Ovary (tissue), 9 donors: Measurements from ENCODE around the gene FTO. TPM values are rescaled to one million over a fixed set of nuclear protein-coding genes. Genes with fewer than 3 reads are reported as not detected.

Experiments
- DNase-seq, 5 donors: peaks; one replicate each; pipeline ENCODE4 v3.0.0-alpha.2; 2019 to 2020
- H3K27ac ChIP-seq, 2 donors: fragments of 200-600 bp; one replicate each; pipeline versions ENCODE4 v1.5.1 to v1.8.0; 2019 to 2022
- H3K27me3 ChIP-seq: fragments of 200-600 bp; one replicate; pipeline ENCODE4 v1.8.0; 2022
- H3K36me3 ChIP-seq: fragments of 200-600 bp; sonication (generic); one replicate; pipeline ENCODE4 v1.5.1; 2019
- H3K4me1 ChIP-seq: one replicate; pipeline ENCODE4 v1.8.1; 2013; ENCODE audit warnings: mild to moderate bottlenecking, moderate library complexity; ENCODE audit not compliant: insufficient read depth
- H3K4me3 ChIP-seq: fragments of 200-600 bp; sonication (generic); one replicate; pipeline ENCODE4 v1.5.1; 2017
- H3K9me3 ChIP-seq, 2 donors: fragments of 200-600 bp in 1 of 2; sonication (generic) in 1 of 2; one replicate each; pipeline versions ENCODE4 v1.5.1 to v1.8.1; 2013 to 2019; ENCODE audit warnings: mild to moderate bottlenecking in 1 of 2, moderate library complexity in 1 of 2
- EP300 ChIP-seq: sonication (generic); formaldehyde crosslinking; IDR thresholded peaks from one replicate; pipeline ENCODE4 v1.6.1; 2017; ENCODE audit warnings: antibody characterized with exemption
- POLR2A ChIP-seq: fragments of 450-650 bp; IDR thresholded peaks from one replicate; pipeline ENCODE4 v1.6.1; 2017; ENCODE audit warnings: antibody characterized with exemption, mild to moderate bottlenecking, moderate library complexity
- WGBS, 3 donors: extraction: QIAGEN DNeasy Blood & Tissue Kit in 1 of 3; methylation state at CpG; one replicate each; pipeline versions ENCODE4 v1.1.5 to v1.1.7; 2013 to 2017; 5-methylcytosine and 5-hydroxymethylcytosine counted together
- intact Hi-C, 4 donors: fragments of 100-400 bp; cut with DNase I; formaldehyde crosslinking; loops; one replicate each; pipeline versions ENCODE4 v1.11.0 to v1.15.1; 2022 to 2023
- polyA plus RNA-seq, 2 donors: library from polyadenylated mRNA; stranded (reverse); fragments of 200-250 nt in 1 of 2; fragments of 350-450 nt in 1 of 2; fragmentation: Illumina TruSeq in 1 of 2; extraction: RNeasy Lipid Tissue Mini Kit (QIAGEN cat#74804) in 1 of 2; gene quantifications; one replicate each; pipeline ENCODE4 v1.2.3, GENCODE V29; 2013 to 2014
- total RNA-seq, 7 donors: library from RNA; depleted of rRNA in 2 of 7; stranded (reverse); fragments of >200 nt in 2 of 7; fragmentation: NEBNext Ultra II Directional in 3 of 7; extraction: Animal tissue kit (Norgen Biotek cat#: 25700) in 3 of 7; gene quantifications; one replicate each; pipeline versions ENCODE4 v1.1.0 to v1.2.4, GENCODE V29; 2016 to 2023
- TF ChIP-seq, protein P1 (sequence below), 3 donors: fragments of 450-650 bp in 2 of 3; fragments of 200-600 bp in 1 of 3; IDR thresholded peaks; one replicate each; pipeline versions ENCODE4 v1.5.1 to v1.8.0; 2016 to 2022; ENCODE audit warnings: antibody characterized with exemption in 3 of 3, mild to moderate bottlenecking in 1 of 3
- donor health status: DM: no; HTN: no; CAD: no; lungs with moderate emphysema.
- donor health status: DM: no; HTN: no; CAD: no.
- donor health status: Bipolar disorder and iron deficiency.
- donor health status: DM: yes; HTN: yes; CAD: no.
- donor health status: DM: no; HTN: no; CAD: no.
- donor health status: DM: yes; HTN: yes; CAD: no.

The FTO gene
- total and polyA plus RNA-seq, 9 donors: 43.6 to 128 (median 91.4) TPM

DNA sequence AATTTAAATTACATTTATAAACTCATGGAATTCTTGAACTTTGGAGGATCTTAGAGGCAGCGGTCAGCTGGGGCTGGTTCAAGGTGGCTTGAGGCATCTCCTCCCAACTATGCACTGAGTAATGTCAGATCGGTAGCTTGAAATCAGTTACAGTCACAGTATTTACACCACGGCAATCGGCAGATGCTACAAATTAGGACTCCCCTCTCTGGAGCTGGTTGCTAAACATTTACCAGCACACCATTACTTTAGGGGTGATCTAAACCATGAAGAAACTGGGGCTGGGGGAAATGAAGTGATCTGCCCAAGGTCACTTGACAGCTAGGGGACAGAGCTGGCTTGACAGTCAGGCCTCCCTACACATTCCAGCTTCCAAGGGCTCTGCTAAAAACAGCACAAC, 445.0 kb downstream of the FTO start:
- H3K36me3 ChIP-seq: no peaks in the 10 kb centered on the region
- H3K27ac ChIP-seq: no peak overlapping the region
- intact Hi-C loops: no loop called here
- H3K4me3 ChIP-seq: no peak overlapping the region
- TF ChIP-seq, protein P1, sequence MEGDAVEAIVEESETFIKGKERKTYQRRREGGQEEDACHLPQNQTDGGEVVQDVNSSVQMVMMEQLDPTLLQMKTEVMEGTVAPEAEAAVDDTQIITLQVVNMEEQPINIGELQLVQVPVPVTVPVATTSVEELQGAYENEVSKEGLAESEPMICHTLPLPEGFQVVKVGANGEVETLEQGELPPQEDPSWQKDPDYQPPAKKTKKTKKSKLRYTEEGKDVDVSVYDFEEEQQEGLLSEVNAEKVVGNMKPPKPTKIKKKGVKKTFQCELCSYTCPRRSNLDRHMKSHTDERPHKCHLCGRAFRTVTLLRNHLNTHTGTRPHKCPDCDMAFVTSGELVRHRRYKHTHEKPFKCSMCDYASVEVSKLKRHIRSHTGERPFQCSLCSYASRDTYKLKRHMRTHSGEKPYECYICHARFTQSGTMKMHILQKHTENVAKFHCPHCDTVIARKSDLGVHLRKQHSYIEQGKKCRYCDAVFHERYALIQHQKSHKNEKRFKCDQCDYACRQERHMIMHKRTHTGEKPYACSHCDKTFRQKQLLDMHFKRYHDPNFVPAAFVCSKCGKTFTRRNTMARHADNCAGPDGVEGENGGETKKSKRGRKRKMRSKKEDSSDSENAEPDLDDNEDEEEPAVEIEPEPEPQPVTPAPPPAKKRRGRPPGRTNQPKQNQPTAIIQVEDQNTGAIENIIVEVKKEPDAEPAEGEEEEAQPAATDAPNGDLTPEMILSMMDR (IDR thresholded peaks at IDR 0.05): no peak
- TF ChIP-seq EP300 (no peak), POLR2A (no peak)
- no peaks in the 10 kb centered on the region for H3K9me3 ChIP-seq
- DNase-seq: no peak
- H3K27me3 ChIP-seq: no peaks in the 10 kb centered on the region
- no peaks in the 10 kb centered on the region for H3K4me1 ChIP-seq
- WGBS, 3 donors: 84 to 93% (median 90%) methylated on average over 4 of the region's 4 CpGs

DNA sequence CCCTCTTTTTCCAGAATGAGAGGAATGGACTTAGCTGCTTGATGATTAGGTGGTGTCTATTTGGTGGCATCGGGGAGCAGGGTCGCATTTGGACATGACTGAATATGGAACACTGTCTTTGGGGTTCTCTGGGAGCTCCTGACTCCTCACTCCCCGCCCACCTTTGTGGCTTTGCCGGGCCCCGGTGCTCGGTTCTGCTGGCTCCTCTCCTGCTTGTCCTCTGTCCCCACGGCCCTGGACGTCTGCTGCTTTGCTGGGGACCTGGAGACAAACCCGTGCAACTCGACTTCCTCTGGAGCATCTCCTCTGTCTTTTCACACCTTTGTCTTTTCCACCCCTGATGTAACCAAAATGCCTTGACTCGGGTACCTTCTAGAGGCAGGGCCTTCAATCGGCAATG, 446.9 kb downstream of the FTO start:
- 83 to 92% (median 84%) methylated on average over 12 of the region's 12 CpGs for WGBS, 3 donors
- H3K9me3 ChIP-seq: no peaks in the 10 kb centered on the region
- no peaks in the 10 kb centered on the region for H3K36me3 ChIP-seq
- no peak for DNase-seq
- no peak overlapping the region for H3K27ac ChIP-seq
- TF ChIP-seq, protein P1 (IDR thresholded peaks at IDR 0.05): no peak
- TF ChIP-seq EP300: no peak
- TF ChIP-seq POLR2A: no peak
- intact Hi-C loops: no loop called here
- H3K4me1 ChIP-seq: no peaks in the 10 kb centered on the region
- no peaks in the 10 kb centered on the region for H3K27me3 ChIP-seq
- no peak overlapping the region for H3K4me3 ChIP-seq

DNA sequence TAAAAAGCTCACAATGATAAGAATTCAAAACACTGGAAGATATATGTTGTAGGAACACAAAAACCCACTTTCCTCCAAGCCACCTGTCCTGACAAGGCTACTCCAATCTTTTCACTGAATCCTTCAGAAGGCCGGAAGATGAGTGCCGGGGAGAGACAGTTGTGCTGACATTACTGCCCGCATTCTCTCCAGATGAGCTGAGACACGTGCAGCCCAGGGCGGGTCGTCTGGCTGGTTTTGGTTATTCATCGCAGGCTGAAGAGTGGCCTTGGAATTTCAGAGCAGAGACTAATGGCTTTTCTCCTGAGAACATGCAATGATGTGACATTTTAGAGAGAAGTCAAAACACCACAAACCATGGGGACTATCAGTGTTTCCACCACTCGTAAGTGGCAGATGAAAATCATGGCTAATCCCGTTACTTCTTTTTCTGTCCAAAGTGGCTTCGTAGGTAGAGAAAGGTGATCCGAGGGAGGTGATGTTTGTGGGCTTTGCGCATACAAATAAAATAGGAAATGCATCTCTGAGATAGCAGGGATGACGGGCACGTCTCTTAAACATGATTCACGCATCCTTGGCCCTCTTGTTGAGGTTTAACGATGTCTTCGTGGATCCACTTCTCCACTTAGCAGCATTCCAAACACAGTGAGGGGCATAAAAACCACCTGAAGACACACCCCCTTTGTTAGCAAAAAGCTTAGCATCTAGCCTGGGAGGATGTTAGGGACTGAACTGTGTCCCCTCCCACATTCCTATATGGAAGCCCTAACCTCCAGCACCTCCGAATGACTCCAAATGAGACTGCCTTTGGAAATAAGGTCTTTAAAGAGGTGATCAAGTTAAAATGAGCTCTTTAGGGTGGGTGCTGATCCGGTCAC, 448.6 kb downstream of the FTO start:
- Histone ChIP-seq H3K27ac (no peak overlapping the region), H3K36me3 (no peaks in the 10 kb centered on the region), H3K4me1 (no peaks in the 10 kb centered on the region), H3K27me3 (no peaks in the 10 kb centered on the region), H3K4me3 (no peak overlapping the region), H3K9me3 (no peaks in the 10 kb centered on the region)
- 66 to 75% (median 68%) methylated on average over 19 of the region's 19 CpGs for WGBS, 3 donors
- intact Hi-C loops: no loop called here
- DNase-seq: no peak
- TF ChIP-seq, protein P1 (IDR thresholded peaks at IDR 0.05): no peak
- TF ChIP-seq EP300 (no peak), POLR2A (no peak)

DNA sequence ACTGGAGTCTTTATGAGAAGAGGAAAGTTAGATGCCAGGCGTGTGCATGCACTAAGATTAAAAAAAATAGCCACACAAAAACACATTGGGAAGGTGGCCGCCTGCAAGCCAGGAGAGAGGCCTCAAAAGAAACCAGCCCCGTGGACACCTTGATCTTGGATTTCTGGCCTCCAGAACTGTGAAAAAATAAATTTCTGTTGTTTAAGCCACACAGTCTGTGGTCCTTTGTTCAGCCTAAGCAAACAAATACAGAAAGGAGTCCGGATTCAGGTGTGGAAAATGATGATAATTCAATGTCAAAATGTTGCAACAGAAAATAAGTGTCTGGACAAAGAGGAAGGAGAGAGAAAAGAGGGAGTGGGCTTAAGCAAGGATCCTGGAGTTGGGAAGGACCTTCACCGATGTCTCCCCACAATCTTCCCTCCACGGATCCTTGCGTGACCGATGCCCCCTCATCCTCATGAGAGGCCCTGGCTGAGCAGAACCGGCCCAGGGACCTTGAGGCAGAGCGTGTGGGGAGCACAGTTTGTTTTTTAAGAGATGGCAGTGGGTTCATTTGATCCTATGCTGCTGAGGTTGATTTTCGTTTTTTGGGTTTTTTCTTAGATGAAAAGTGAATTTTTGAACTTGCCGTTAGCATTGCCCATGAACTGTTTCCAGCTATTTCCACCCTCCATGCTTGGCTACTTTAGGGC, 449.4 kb downstream of the FTO start:
- Histone ChIP-seq H3K4me1 (no peaks in the 10 kb centered on the region), H3K27ac (no peak overlapping the region), H3K27me3 (no peaks in the 10 kb centered on the region), H3K4me3 (no peak overlapping the region), H3K36me3 (no peaks in the 10 kb centered on the region), H3K9me3 (no peaks in the 10 kb centered on the region)
- DNase-seq: no peak
- 92 to 94% (median 92%) methylated on average over 12 of the region's 12 CpGs for WGBS, 3 donors
- TF ChIP-seq EP300 (no peak), POLR2A (no peak)
- TF ChIP-seq, protein P1 (IDR thresholded peaks at IDR 0.05): no peak
- intact Hi-C loops: no loop called here
